ENCODE data around the gene BRD3OS. TPM values are rescaled to one million over a fixed set of nuclear protein-coding genes. Genes with fewer than 3 reads are reported as not detected.
"Not testable (repeated sequence)": the region's sequence is repeated elsewhere in the genome, so short reads cannot be mapped to it uniquely, and the experiment has no call there.

BRD3OS gene
- total RNA-seq, 1 experiment from 2014 or later = 41.0 TPM

- peak; percentile 96 for DNase-seq
- H2AFZ ChIP-seq (ENCODE audit: low read length) = peak within 1 kb of the TSS; percentile 98
- H3K36me3 ChIP-seq (ENCODE audit: insufficient read depth, low read length) = no peaks in the 10 kb centered on the region
- H3K4me3 ChIP-seq (ENCODE audit: low read length) = peak within 1 kb of the TSS; percentile 94
- no peaks in the 10 kb centered on the region for H3K9me2 ChIP-seq (replicated peaks; ENCODE audit: insufficient read depth, low read length)
- H3K4me1 ChIP-seq (ENCODE audit: low read length) = peaks cover 22% of the 10 kb centered on the region
- peaks cover 27% of the 10 kb centered on the region for H3K79me2 ChIP-seq (ENCODE audit: low read length)
- H3K27me3 ChIP-seq (ENCODE audit: low read length) = no peaks in the 10 kb centered on the region
- H4K20me1 ChIP-seq (ENCODE audit: insufficient read depth, low read depth, low read length) = peaks cover 34% of the 10 kb centered on the region
- H3K27ac ChIP-seq (ENCODE audit: low read length) = peak within 1 kb of the TSS; percentile 71; the same call in 1 of the 2 replicates
- peak within 1 kb of the TSS; percentile 89 for H3K9ac ChIP-seq (ENCODE audit: low read length)
- no peaks in the 10 kb centered on the region for H3K9me3 ChIP-seq (ENCODE audit: low read length)
- peak within 1 kb of the TSS; percentile 86 for H3K4me2 ChIP-seq (ENCODE audit: low read depth, low read length, poor library complexity, severe bottlenecking)
These were observed 42.8 kb downstream of the BRD3OS start, which contains the start of gene BRD3 for GRCh38 chr9:134067904-134068743. TSS of gene BRD3 (minus strand) at chr9:134068026. CDS start at chr9:134053477, 14,549 bp downstream.

- no peaks in the 10 kb centered on the region for H3K27me3 ChIP-seq (ENCODE audit: low read length)
- peaks cover 25% of the 10 kb centered on the region for H3K79me2 ChIP-seq (ENCODE audit: low read length)
- no peaks in the 10 kb centered on the region for H3K9me3 ChIP-seq (ENCODE audit: low read length)
- peak overlapping the region; percentile 98 for H2AFZ ChIP-seq (ENCODE audit: low read length)
- no peak overlapping the region for H3K27ac ChIP-seq (ENCODE audit: low read length)
- DNase-seq = no peak
- peak overlapping the region; percentile 82 for H3K9ac ChIP-seq (ENCODE audit: low read length)
- H4K20me1 ChIP-seq (ENCODE audit: insufficient read depth, low read depth, low read length) = peaks cover 26% of the 10 kb centered on the region
- no peaks in the 10 kb centered on the region for H3K36me3 ChIP-seq (ENCODE audit: insufficient read depth, low read length)
- peak overlapping the region; percentile 76 for H3K4me3 ChIP-seq (ENCODE audit: low read length)
- H3K9me2 ChIP-seq (replicated peaks; ENCODE audit: insufficient read depth, low read length) = no peaks in the 10 kb centered on the region
- peak overlapping the region; percentile 86 for H3K4me2 ChIP-seq (ENCODE audit: low read depth, low read length, poor library complexity, severe bottlenecking)
- peaks cover 22% of the 10 kb centered on the region for H3K4me1 ChIP-seq (ENCODE audit: low read length)
These were observed 43.6 kb downstream of the BRD3OS start for GRCh38 chr9:134068744-134069479.

GRCh38 chr9:134069480-134070399 lies 44.5 kb downstream of the BRD3OS start:
- peaks cover 21% of the 10 kb centered on the region for H4K20me1 ChIP-seq (ENCODE audit: insufficient read depth, low read depth, low read length)
- H3K9me3 ChIP-seq (ENCODE audit: low read length) = no peaks in the 10 kb centered on the region
- H3K36me3 ChIP-seq (ENCODE audit: insufficient read depth, low read length) = no peaks in the 10 kb centered on the region
- no peak for DNase-seq
- no peak overlapping the region for H3K4me3 ChIP-seq (ENCODE audit: low read length)
- peaks cover 21% of the 10 kb centered on the region for H3K79me2 ChIP-seq (ENCODE audit: low read length)
- peak overlapping the region; percentile 86 for H3K4me2 ChIP-seq (ENCODE audit: low read depth, low read length, poor library complexity, severe bottlenecking)
- H3K9ac ChIP-seq (ENCODE audit: low read length) = no peak overlapping the region
- H3K9me2 ChIP-seq (replicated peaks; ENCODE audit: insufficient read depth, low read length) = no peaks in the 10 kb centered on the region
- H3K27ac ChIP-seq (ENCODE audit: low read length) = no peak overlapping the region
- H3K4me1 ChIP-seq (ENCODE audit: low read length) = peaks cover 22% of the 10 kb centered on the region
- H2AFZ ChIP-seq (ENCODE audit: low read length) = no peak overlapping the region
- no peaks in the 10 kb centered on the region for H3K27me3 ChIP-seq (ENCODE audit: low read length)

- no peak for DNase-seq
- no peaks in the 10 kb centered on the region for H3K9me3 ChIP-seq (ENCODE audit: low read length)
- H3K4me1 ChIP-seq (ENCODE audit: low read length) = peaks cover 17% of the 10 kb centered on the region
- no peaks in the 10 kb centered on the region for H3K27me3 ChIP-seq (ENCODE audit: low read length)
- peaks cover 8% of the 10 kb centered on the region for H3K79me2 ChIP-seq (ENCODE audit: low read length)
- H4K20me1 ChIP-seq (ENCODE audit: insufficient read depth, low read depth, low read length) = peaks cover 7% of the 10 kb centered on the region
- no peak overlapping the region for H3K27ac ChIP-seq (ENCODE audit: low read length)
- H2AFZ ChIP-seq (ENCODE audit: low read length) = no peak overlapping the region
- H3K9ac ChIP-seq (ENCODE audit: low read length) = no peak overlapping the region
- H3K9me2 ChIP-seq (replicated peaks; ENCODE audit: insufficient read depth, low read length) = no peaks in the 10 kb centered on the region
- no peaks in the 10 kb centered on the region for H3K36me3 ChIP-seq (ENCODE audit: insufficient read depth, low read length)
- H3K4me3 ChIP-seq (ENCODE audit: low read length) = no peak overlapping the region
- no peak overlapping the region for H3K4me2 ChIP-seq (ENCODE audit: low read depth, low read length, poor library complexity, severe bottlenecking)
These were observed 45.9 kb downstream of the BRD3OS start for GRCh38 chr9:134071149-134071548.

GRCh38 chr9:134072683-134073082 lies 47.4 kb downstream of the BRD3OS start:
- not testable (repeated sequence) for H3K9me3 ChIP-seq (ENCODE audit: low read length); H3K4me3 ChIP-seq (ENCODE audit: low read length)

GRCh38 chr9:134073500-134073899 lies 48.2 kb downstream of the BRD3OS start:
- Histone ChIP-seq H2AFZ (ENCODE audit: low read length) (no peak overlapping the region), H3K9me2 (replicated peaks; ENCODE audit: insufficient read depth, low read length) (no peaks in the 10 kb centered on the region), H3K4me3 (ENCODE audit: low read length) (no peak overlapping the region), H3K4me2 (ENCODE audit: low read depth, low read length, poor library complexity, severe bottlenecking) (no peak overlapping the region), H3K9ac (ENCODE audit: low read length) (no peak overlapping the region), H3K27ac (ENCODE audit: low read length) (no peak overlapping the region), H3K27me3 (ENCODE audit: low read length) (no peaks in the 10 kb centered on the region), H3K4me1 (ENCODE audit: low read length) (peaks cover 8% of the 10 kb centered on the region), H3K79me2 (ENCODE audit: low read length) (no peaks in the 10 kb centered on the region), H3K9me3 (ENCODE audit: low read length) (no peaks in the 10 kb centered on the region), H3K36me3 (ENCODE audit: insufficient read depth, low read length) (no peaks in the 10 kb centered on the region), H4K20me1 (ENCODE audit: insufficient read depth, low read depth, low read length) (no peaks in the 10 kb centered on the region)
- DNase-seq = no peak

More at GRCh38 chr9:134072683-134073082, 47.4 kb downstream of the BRD3OS start:
- H3K79me2 ChIP-seq (ENCODE audit: low read length); DNase-seq; H3K4me2 ChIP-seq (ENCODE audit: low read depth, low read length, poor library complexity, severe bottlenecking); H4K20me1 ChIP-seq (ENCODE audit: insufficient read depth, low read depth, low read length); H3K4me1 ChIP-seq (ENCODE audit: low read length); H3K36me3 ChIP-seq (ENCODE audit: insufficient read depth, low read length); H3K27ac ChIP-seq (ENCODE audit: low read length); H3K9me2 ChIP-seq (replicated peaks; ENCODE audit: insufficient read depth, low read length); H3K9ac ChIP-seq (ENCODE audit: low read length); H2AFZ ChIP-seq (ENCODE audit: low read length); H3K27me3 ChIP-seq (ENCODE audit: low read length): not testable (repeated sequence)

- H2AFZ ChIP-seq (ENCODE audit: low read length); H4K20me1 ChIP-seq (ENCODE audit: insufficient read depth, low read depth, low read length); H3K27ac ChIP-seq (ENCODE audit: low read length); H3K79me2 ChIP-seq (ENCODE audit: low read length); DNase-seq; H3K4me1 ChIP-seq (ENCODE audit: low read length); H3K27me3 ChIP-seq (ENCODE audit: low read length); H3K4me2 ChIP-seq (ENCODE audit: low read depth, low read length, poor library complexity, severe bottlenecking); H3K9ac ChIP-seq (ENCODE audit: low read length); H3K9me3 ChIP-seq (ENCODE audit: low read length); H3K9me2 ChIP-seq (replicated peaks; ENCODE audit: insufficient read depth, low read length); H3K36me3 ChIP-seq (ENCODE audit: insufficient read depth, low read length); H3K4me3 ChIP-seq (ENCODE audit: low read length): not testable (repeated sequence)
These were observed 50.4 kb downstream of the BRD3OS start for GRCh38 chr9:134075689-134076088.

Measured in Karpas-422 (cell line).